Inflammatory macrophage treated with lipopolysaccharide for 1 hour (primary cell): Measurements from ENCODE around the gene SERPINC1.
A peak's percentile ranks its signal among the peaks of the same experiment; 100 is the strongest.
"Not testable (repeated sequence)": the region's sequence is repeated elsewhere in the genome, so short reads cannot be mapped to it uniquely, and the experiment has no call there.

Experiments used
- DNase-seq, 2 donors: peaks; one replicate each; pipeline ENCODE4 v3.0.0-alpha.2; 2020 to 2022

SERPINC1 gene

GRCh38 chr1:173862769-173863223 lies 54.3 kb downstream of the SERPINC1 start:
- peak in 1 of 2 donors; percentile 16 for DNase-seq

DNA sequence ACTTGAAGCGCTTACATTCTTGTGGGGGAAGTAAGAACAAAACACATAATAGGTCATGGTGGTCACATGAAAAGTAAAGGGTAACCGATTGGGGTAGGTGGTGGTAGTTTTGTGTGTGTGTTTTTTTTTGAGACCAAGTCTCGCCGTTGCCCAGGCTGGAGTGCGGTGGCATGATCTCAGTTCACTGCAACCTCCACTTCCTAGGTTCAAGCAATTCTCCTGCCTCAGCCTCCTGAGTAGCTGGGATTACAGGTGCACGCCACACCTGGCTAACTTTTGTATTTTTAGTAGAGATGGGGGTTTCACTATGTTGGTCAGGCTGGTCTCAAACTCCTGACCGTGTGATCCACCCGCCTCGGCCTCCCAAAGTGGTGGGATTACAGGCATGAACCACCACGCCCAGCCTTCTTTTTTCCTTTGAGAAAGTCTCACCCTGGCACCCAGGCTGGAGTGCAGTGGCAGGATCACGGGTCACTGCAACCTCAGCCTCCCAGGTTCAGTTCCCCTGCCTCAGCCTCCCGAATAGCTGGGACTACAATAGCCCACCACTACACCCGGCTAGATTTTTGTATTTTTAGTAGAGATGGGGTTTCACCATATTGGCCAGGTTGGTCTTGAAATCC lies 54.9 kb downstream of the SERPINC1 start:
- not testable (repeated sequence) for DNase-seq

GRCh38 chr1:173861731-173862145 lies 55.4 kb downstream of the SERPINC1 start:
- no peak for DNase-seq

DNA sequence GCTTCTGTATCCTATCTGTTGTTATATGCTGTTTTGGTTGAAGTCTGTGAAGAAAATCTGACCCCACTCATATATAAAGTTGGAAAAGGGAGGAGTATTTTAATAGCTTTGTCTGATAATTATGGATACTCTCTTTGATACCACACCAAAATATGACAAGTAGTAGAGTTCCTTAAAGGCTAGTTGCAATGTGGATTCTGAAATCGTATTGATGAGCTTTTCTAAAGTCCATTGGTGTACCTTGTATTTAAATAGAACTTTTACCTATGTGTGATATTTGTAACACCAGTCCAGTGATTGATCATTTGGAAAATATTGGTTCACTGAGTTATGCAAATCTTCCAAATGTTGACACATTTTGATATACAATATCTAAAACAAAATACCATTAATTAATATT lies 57.1 kb downstream of the SERPINC1 start:
- no peak for DNase-seq

DNA sequence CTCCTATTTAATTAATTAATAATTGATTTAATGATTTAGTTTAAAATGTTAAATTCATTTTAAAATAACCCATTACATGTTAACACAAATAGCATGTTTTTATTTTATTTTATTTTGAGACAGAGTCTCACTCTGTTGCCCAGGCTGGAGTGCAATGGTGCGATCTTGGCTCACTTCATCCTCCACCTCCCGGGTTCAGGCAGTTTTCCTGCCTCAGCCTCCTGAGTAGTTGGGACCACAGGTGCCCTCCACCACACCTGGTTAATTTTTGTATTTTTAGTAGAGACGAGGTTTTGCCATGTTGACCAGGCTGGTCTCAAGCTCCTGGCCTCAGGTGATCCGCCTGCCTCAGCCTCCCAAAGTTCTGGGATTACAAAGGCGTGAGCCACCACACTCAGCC lies 57.6 kb downstream of the SERPINC1 start:
- DNase-seq = not testable (repeated sequence)

DNA sequence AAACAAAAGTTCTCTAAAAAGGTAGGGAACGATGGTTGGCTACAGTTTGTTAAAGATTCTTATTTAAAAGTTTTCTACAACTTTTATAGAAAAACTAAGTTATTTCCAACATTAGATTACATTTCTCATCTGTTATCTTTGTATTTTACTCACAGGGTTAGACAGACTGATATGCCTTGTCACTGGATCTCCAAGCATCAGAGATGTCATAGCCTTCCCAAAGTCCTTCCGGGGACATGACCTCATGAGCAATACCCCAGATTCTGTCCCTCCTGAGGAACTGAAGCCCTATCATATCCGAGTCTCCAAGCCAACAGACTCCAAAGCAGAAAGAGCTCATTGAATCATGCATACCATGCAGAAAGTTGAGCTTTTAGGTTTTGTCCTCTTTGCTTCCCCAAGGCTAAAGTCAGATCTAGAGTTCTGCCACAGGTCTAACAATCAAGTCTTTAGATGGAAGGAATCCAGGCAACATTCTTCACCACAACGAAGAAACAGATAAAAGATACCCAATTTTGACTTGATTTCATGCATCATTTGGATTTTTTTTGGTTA lies 59.7 kb downstream of the SERPINC1 start:
- DNase-seq = no peak

DNA sequence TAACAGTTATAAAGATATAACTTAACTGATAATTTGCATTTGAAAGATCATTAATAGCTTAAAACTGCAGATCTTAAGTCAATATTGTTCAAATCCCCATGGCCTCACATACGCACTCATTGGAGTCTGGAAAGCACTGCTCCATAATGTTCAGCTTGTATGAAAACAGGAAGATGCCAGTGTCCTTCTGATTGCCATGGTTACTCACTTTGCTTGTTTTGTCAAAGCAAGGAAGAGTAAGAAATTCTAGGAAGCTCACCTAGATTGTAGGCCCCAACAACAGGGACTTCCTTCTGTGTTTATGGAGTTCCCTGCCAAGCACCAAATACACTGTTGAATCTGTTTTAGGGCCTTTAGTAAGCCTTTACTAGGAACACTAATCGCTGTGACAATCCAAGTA lies 60.2 kb downstream of the SERPINC1 start:
- no peak for DNase-seq

- DNase-seq = no peak
Observed at GRCh38 chr1:173856014-173856413, 61.1 kb downstream of the SERPINC1 start.
